Epithelial cell of proximal tubule (primary cell): Measurements from ENCODE around the gene FBN1. TPM values are rescaled to one million over a fixed set of nuclear protein-coding genes. Genes with fewer than 3 reads are reported as not detected.

Source experiments
- DNase-seq: peaks from one replicate; pipeline ENCODE4 v3.0.0-alpha.2; 2011; ENCODE audit warnings: low read depth
- H3K4me3 ChIP-seq: 2 replicates; pipeline ENCODE4 v1.5.1; 2011; ENCODE audit warnings: low read depth, mild to moderate bottlenecking, low read length
- CTCF ChIP-seq: conservative IDR thresholded peaks from 2 replicates; pipeline ENCODE4 v1.5.1; 2012; ENCODE audit warnings: low read depth, mild to moderate bottlenecking, low read length
- total RNA-seq: library from RNA; depleted of rRNA; stranded (reverse); fragments of >200 nt; gene quantifications from 2 replicates; pipeline ENCODE4 v1.2.3, GENCODE V29; 2015

The FBN1 gene
- total RNA-seq, 1 donor from 2014 or later, result 75.2 TPM

- no peak for TF ChIP-seq CTCF
- H3K4me3 ChIP-seq, result no peak overlapping the region
- DNase-seq, result no peak
Observed at GRCh38 chr15:48440084-48440483, 205.4 kb downstream of the FBN1 start.

- peak; percentile 36 for DNase-seq
- no peak overlapping the region for H3K4me3 ChIP-seq
- no peak for TF ChIP-seq CTCF
Observed at GRCh38 chr15:48437178-48437577, 208.3 kb downstream of the FBN1 start.

DNA sequence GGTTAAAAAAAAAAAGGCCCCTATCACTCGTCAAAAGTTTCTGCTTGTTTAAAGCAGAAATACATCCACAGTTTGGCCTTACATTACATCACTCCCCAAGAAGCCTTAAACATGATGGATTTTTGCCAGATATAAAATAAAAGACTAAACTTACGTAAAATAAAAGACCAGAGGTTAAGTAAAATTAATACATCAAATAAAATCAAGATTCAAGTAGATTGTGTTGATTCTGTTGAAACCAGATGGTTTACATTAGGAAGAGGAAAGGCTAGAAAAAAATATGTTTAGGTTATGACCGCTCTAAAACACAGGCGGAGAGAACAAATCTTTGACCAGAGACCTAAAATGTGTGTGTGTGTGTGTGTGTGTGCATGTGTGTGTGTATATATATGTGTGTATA lies 210.2 kb downstream of the FBN1 start:
- no peak for TF ChIP-seq CTCF
- no peak for DNase-seq
- H3K4me3 ChIP-seq, result no peak overlapping the region

DNA sequence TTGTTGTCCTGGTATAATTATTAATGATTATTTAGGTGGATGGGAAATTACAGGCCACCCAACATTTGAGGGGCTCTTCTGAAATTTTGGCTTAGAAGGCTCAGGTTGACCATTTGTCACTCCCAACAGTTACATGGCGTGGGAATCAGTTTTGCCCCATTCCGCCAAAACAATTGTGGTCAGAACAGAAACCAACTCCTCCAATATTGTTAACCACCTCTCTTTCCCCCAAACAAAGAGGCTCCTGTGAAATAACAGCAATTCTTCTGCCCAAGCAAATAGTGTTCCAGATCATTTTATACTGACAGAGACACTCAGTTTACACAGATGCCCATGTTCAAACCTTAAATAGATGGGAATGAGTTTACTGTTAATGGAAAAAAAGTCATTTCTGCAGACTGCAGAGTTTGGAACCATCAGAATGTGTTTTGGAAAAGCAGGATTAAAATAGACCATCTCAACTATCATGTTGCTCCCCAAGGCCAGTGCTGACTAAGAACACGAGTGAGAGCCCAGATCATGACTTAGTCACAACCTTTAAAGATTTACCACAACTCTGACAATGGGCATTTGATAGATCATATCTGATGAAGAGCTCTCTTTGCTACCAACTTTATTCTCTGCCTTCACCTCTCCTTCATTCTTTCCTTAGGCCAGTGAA lies 212.2 kb downstream of the FBN1 start:
- no peak overlapping the region for H3K4me3 ChIP-seq
- DNase-seq, result no peak
- no peak for TF ChIP-seq CTCF

DNA sequence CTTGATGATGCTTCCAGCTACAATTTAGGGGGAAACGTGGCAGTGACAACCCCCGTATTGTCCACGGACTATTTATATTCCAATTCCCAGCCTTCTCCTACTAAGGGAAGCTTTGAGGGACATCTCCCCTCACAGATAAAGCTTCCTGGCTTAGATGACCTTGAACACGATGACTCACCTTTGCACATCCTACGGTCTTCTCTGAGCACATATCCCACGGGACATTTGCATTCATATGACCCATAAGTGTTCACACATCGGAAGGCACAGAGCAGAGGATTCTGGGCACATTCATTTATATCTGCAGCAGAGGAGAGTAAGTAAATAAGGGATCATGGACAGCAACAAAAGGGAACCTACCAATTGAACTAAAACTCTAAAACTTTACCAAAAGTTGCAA lies 212.8 kb downstream of the FBN1 start:
- H3K4me3 ChIP-seq, result no peak overlapping the region
- DNase-seq, result no peak
- TF ChIP-seq CTCF, result no peak

- DNase-seq, result no peak
- no peak for TF ChIP-seq CTCF
- H3K4me3 ChIP-seq, result no peak overlapping the region
Observed at GRCh38 chr15:48427960-48428547, 217.5 kb downstream of the FBN1 start.

- H3K4me3 ChIP-seq, result no peak overlapping the region
- no peak for TF ChIP-seq CTCF
- DNase-seq, result no peak
Observed at GRCh38 chr15:48427479-48427878, 218.0 kb downstream of the FBN1 start.
